ENCODE data around the gene GADD45B.

- TF ChIP-seq CTCF (IDR thresholded peaks at IDR 0.05) = no peak
- TF ChIP-seq POLR2AphosphoS5 (IDR thresholded peaks at IDR 0.05) = no peak
Observed at GRCh38 chr19:2483484-2484151, 7.7 kb downstream of the GADD45B start.
